Measurements from ENCODE around the gene TMEM164. TPM values are rescaled to one million over a fixed set of nuclear protein-coding genes. Genes with fewer than 3 reads are reported as not detected.

The TMEM164 gene
- total and polyA plus RNA-seq, 2 donors (not counting 1 experiment from before 2014, with no cell fraction given) = 5.7 to 10.2 TPM

DNA sequence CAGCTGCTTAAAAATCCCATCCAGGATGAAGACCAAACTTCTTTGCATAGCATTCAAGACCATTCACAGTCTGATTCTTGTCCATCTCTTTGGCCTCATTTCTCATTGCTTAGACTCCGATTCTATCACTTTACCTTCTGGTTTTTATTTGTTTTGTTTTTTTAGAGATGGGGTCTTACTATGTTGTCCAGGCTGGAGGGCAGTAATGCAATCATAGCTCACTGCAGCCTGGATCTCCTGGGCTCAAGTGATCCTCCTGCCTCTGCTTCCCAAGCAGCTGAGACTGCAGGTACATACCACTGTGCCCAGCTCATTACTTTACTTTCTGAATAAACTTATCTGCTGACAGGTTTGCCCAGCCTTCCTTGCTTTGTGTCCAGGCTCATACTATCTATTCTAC is 152.8 kb downstream of the TMEM164 start:
- H3K27me3 ChIP-seq (ENCODE audit: control insufficient read depth, insufficient read depth, low read length) = no peaks in the 10 kb centered on the region
- no peak overlapping the region for H3K4me3 ChIP-seq (replicated peaks in 1 of 4; ENCODE audit: control extremely low read depth in 1 of 4, insufficient read depth in 1 of 4, low read depth in 3 of 4, low read length in 4 of 4)
- no peaks in the 10 kb centered on the region for H3K79me2 ChIP-seq (ENCODE audit: control insufficient read depth, insufficient read depth, low read length)
- H3K4me2 ChIP-seq (ENCODE audit: extremely low read depth, insufficient read depth, low read length) = no peak overlapping the region
- no peaks in the 10 kb centered on the region for H4K20me1 ChIP-seq (ENCODE audit: control insufficient read depth, extremely low read depth, insufficient read depth, low read length)
- no peaks in the 10 kb centered on the region for H3K36me3 ChIP-seq (ENCODE audit: control insufficient read depth, insufficient read depth, low read length)
- H3K9ac ChIP-seq (ENCODE audit: insufficient read depth, low read length) = no peak overlapping the region
- H3K9me3 ChIP-seq (ENCODE audit: control insufficient read depth, insufficient read depth, low read depth, low read length) = no peaks in the 10 kb centered on the region
- no peak for DNase-seq (ENCODE audit: low read depth in 2 of 2)
- no peak for TF ChIP-seq CTCF (conservative IDR thresholded peaks at IDR 0.05 in 1 of 2, IDR thresholded peaks at IDR 0.05 in 1 of 2; ENCODE audit: low read depth in 1 of 2, low read length in 2 of 2)
- no peak for TF ChIP-seq EZH2 (IDR thresholded peaks at IDR 0.05; ENCODE audit: low read length, missing control alignments)
- H2AFZ ChIP-seq (ENCODE audit: low read length) = no peak overlapping the region
- H3K4me1 ChIP-seq (ENCODE audit: control insufficient read depth, extremely low read depth, insufficient read depth, low read length) = no peaks in the 10 kb centered on the region
- H3K27ac ChIP-seq (ENCODE audit: insufficient read depth, low read length) = no peak overlapping the region

DNA sequence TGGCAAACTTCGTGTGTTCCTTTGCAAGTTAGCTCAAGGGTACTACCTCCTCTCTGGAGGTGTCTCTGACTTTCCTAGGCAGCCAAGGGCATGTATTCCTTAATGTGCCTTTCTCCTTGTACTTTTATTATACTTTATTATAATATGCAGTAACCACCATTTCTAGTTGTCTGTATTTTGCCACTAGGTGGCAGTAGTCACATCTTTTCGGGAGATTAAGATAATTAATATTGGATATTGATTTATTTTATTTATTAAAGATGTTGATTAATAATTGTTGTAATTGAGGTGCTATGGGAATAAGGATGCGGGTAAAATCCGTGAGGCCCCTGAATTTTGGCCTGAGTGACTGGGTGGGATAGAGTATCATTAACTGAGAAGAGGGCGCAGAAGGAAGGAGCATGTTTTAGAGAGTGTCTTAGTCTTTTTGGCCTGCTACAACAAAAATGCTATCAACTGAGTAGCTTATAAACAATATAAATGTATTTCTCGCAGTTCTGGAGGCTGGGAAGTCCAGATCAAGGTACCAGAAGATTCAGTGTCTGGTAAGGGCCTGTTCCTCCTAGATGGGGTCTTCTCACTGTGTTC is 153.3 kb downstream of the TMEM164 start:
- no peaks in the 10 kb centered on the region for H3K79me2 ChIP-seq (ENCODE audit: control insufficient read depth, insufficient read depth, low read length)
- no peak overlapping the region for H3K9ac ChIP-seq (ENCODE audit: insufficient read depth, low read length)
- H3K4me2 ChIP-seq (ENCODE audit: extremely low read depth, insufficient read depth, low read length) = no peak overlapping the region
- H2AFZ ChIP-seq (ENCODE audit: low read length) = no peak overlapping the region
- H3K9me3 ChIP-seq (ENCODE audit: control insufficient read depth, insufficient read depth, low read depth, low read length) = no peaks in the 10 kb centered on the region
- TF ChIP-seq EZH2 (IDR thresholded peaks at IDR 0.05; ENCODE audit: low read length, missing control alignments) (no peak), CTCF (conservative IDR thresholded peaks at IDR 0.05 in 1 of 2, IDR thresholded peaks at IDR 0.05 in 1 of 2; ENCODE audit: low read depth in 1 of 2, low read length in 2 of 2) (peak; percentile 24 to 29)
- no peak overlapping the region for H3K27ac ChIP-seq (ENCODE audit: insufficient read depth, low read length)
- no peaks in the 10 kb centered on the region for H4K20me1 ChIP-seq (ENCODE audit: control insufficient read depth, extremely low read depth, insufficient read depth, low read length)
- H3K4me1 ChIP-seq (ENCODE audit: control insufficient read depth, extremely low read depth, insufficient read depth, low read length) = peaks cover 2% of the 10 kb centered on the region
- no peaks in the 10 kb centered on the region for H3K27me3 ChIP-seq (ENCODE audit: control insufficient read depth, insufficient read depth, low read length)
- DNase-seq (ENCODE audit: low read depth in 2 of 2) = peak in 1 of 2 donors; percentile 25
- no peak overlapping the region for H3K4me3 ChIP-seq (replicated peaks in 1 of 4; ENCODE audit: control extremely low read depth in 1 of 4, insufficient read depth in 1 of 4, low read depth in 3 of 4, low read length in 4 of 4)
- no peaks in the 10 kb centered on the region for H3K36me3 ChIP-seq (ENCODE audit: control insufficient read depth, insufficient read depth, low read length)

- no peak overlapping the region for H3K9ac ChIP-seq (ENCODE audit: insufficient read depth, low read length)
- no peak overlapping the region for H3K4me2 ChIP-seq (ENCODE audit: extremely low read depth, insufficient read depth, low read length)
- H3K36me3 ChIP-seq (ENCODE audit: control insufficient read depth, insufficient read depth, low read length) = no peaks in the 10 kb centered on the region
- H3K27me3 ChIP-seq (ENCODE audit: control insufficient read depth, insufficient read depth, low read length) = no peaks in the 10 kb centered on the region
- H3K9me3 ChIP-seq (ENCODE audit: control insufficient read depth, insufficient read depth, low read depth, low read length) = no peaks in the 10 kb centered on the region
- H2AFZ ChIP-seq (ENCODE audit: low read length) = no peak overlapping the region
- H4K20me1 ChIP-seq (ENCODE audit: control insufficient read depth, extremely low read depth, insufficient read depth, low read length) = no peaks in the 10 kb centered on the region
- no peak overlapping the region for H3K27ac ChIP-seq (ENCODE audit: insufficient read depth, low read length)
- DNase-seq (ENCODE audit: low read depth in 2 of 2) = no peak
- TF ChIP-seq EZH2 (IDR thresholded peaks at IDR 0.05; ENCODE audit: low read length, missing control alignments) = no peak
- TF ChIP-seq CTCF (conservative IDR thresholded peaks at IDR 0.05 in 1 of 2, IDR thresholded peaks at IDR 0.05 in 1 of 2; ENCODE audit: low read depth in 1 of 2, low read length in 2 of 2) = no peak
- no peaks in the 10 kb centered on the region for H3K79me2 ChIP-seq (ENCODE audit: control insufficient read depth, insufficient read depth, low read length)
- H3K4me3 ChIP-seq (replicated peaks in 1 of 4; ENCODE audit: control extremely low read depth in 1 of 4, insufficient read depth in 1 of 4, low read depth in 3 of 4, low read length in 4 of 4) = no peak overlapping the region
- H3K4me1 ChIP-seq (ENCODE audit: control insufficient read depth, extremely low read depth, insufficient read depth, low read length) = peaks cover 2% of the 10 kb centered on the region
These were observed 154.5 kb downstream of the TMEM164 start for GRCh38 chrX:110157444-110157843.
